Thymus (tissue), 11 donors: ENCODE data around the gene GPR18. TPM values are rescaled to one million over a fixed set of nuclear protein-coding genes. Genes with fewer than 3 reads are reported as not detected.

Experiments used
- DNase-seq, 9 donors: peaks; one replicate each; pipeline ENCODE4 v3.0.0-alpha.2; 2013; ENCODE audit warnings: low spot score in 9 of 9, low read depth in 6 of 9, missing footprints in 1 of 9
- H3K27ac ChIP-seq, 2 donors: one replicate each; pipeline ENCODE4 v1.5.1; 2013; ENCODE audit warnings: control low read depth in 1 of 2, low read depth in 1 of 2, low read length in 1 of 2, mild to moderate bottlenecking in 1 of 2, moderate library complexity in 1 of 2
- H3K27me3 ChIP-seq, 2 donors: one replicate each; pipeline ENCODE4 v1.5.1; 2013; ENCODE audit warnings: low read length in 1 of 2; ENCODE audit not compliant: control insufficient read depth in 2 of 2, insufficient read depth in 1 of 2
- H3K36me3 ChIP-seq, 2 donors: one replicate each; pipeline ENCODE4 v1.5.1; 2013; ENCODE audit warnings: low read length in 1 of 2, mild to moderate bottlenecking in 1 of 2, moderate library complexity in 1 of 2; ENCODE audit not compliant: control insufficient read depth in 2 of 2, insufficient read depth in 2 of 2
- H3K4me1 ChIP-seq, 2 donors: one replicate each; pipeline ENCODE4 v1.5.1; 2013; ENCODE audit warnings: low read length in 2 of 2; ENCODE audit not compliant: control insufficient read depth in 2 of 2, insufficient read depth in 2 of 2
- H3K4me3 ChIP-seq, 2 donors: one replicate each; pipeline ENCODE4 v1.5.1; 2013; ENCODE audit warnings: low read length in 2 of 2, control low read depth in 1 of 2, mild to moderate bottlenecking in 1 of 2
- H3K9me3 ChIP-seq, 2 donors: one replicate each; pipeline ENCODE4 v1.5.1; 2013; ENCODE audit warnings: low read length in 1 of 2, mild to moderate bottlenecking in 1 of 2; ENCODE audit not compliant: control insufficient read depth in 2 of 2, insufficient read depth in 1 of 2
- WGBS: extraction: QIAGEN DNeasy Blood & Tissue Kit; methylation state at CpG from one replicate; pipeline ENCODE4 v1.1.7; 2013; 5-methylcytosine and 5-hydroxymethylcytosine counted together
- polyA plus RNA-seq: library from polyadenylated mRNA; stranded (reverse); fragments of 200-250 nt; gene quantifications from one replicate; pipeline ENCODE4 v1.2.3, GENCODE V29; 2013
- total RNA-seq: library from RNA; stranded (reverse); fragments of 120-200 nt; gene quantifications from one replicate; pipeline ENCODE4 v1.2.4, GENCODE V29; 2013
- donor health status: healthy.

The GPR18 gene
- total and polyA plus RNA-seq, 2 donors = 6.7 to 8.1 TPM

DNA sequence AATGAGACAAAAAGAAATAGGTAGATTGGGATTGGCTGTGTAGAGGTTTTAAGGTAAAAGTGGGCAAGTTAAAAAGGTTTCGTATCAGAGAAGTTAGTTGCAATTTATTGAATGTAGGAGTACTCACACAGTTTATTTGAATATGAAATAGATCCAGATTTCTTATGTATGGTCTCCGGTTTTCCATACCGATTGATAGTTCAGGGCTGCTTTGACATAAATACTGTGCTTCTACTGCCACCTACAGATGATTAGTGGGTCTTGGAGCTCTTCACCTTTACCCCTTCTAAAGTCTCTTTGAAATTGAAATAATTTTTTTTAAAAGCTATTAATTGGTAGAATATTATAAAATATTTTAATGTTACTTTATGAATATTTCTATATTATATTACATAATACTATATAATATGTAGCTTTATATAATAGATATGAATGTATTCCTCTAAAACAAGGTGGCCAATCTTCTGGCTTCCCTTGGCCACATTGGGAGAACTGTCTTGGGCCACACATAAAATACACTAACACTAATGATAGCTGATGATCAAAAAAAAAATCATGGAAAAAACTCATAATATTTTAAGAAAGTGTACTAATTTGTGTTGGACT lies 7.7 kb upstream of the GPR18 start:
- Histone ChIP-seq H3K4me3 (no peak overlapping the region), H3K27ac (no peak overlapping the region), H3K9me3 (no peaks in the 10 kb centered on the region), H3K27me3 (no peaks in the 10 kb centered on the region), H3K36me3 (peaks cover 0 to 9% of the 10 kb centered on the region in 2 donors), H3K4me1 (peaks cover 0 to 10% of the 10 kb centered on the region in 2 donors)
- peak in 5 of 9 donors; percentile 29 to 74 (median 48) for DNase-seq
- WGBS = 53% methylated on average over 3 of the region's 3 CpGs

DNA sequence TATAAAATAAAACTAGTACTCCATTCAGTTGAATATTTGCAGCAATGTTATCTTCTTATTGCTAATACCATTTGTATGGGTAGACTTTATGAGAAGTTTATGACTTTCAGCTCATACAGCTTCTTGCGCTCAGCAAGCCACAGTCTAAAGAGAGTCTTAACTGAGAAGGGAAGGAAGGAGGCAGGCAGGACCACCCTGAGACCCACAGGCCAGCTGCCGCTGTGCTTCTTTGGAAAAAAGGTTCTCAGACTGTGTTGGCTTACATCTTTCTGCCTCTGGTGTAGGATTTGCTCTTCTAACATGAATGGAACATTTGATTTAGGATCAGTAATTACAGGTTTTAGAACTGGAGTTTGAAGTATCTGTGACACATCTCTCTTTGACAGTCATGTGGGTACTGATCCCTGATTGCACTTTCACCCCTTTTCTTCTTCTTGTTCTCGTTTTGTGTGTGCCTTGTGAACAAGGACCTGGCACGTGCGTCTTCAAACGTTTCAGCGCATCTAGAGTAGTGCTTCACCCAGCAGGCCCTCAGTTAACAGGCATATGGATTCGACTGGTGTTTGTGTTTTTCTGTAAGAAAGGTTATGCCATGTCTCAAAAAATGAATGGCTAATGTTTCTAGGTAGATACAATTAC lies 7.1 kb upstream of the GPR18 start:
- H3K4me1 ChIP-seq = peaks cover 0 to 10% of the 10 kb centered on the region in 2 donors
- no peaks in the 10 kb centered on the region for H3K9me3 ChIP-seq
- H3K27me3 ChIP-seq = no peaks in the 10 kb centered on the region
- WGBS = 89% methylated on average over 8 of the region's 8 CpGs
- H3K4me3 ChIP-seq = no peak overlapping the region
- no peak overlapping the region for H3K27ac ChIP-seq
- DNase-seq = no peak
- peaks cover 0 to 9% of the 10 kb centered on the region in 2 donors for H3K36me3 ChIP-seq

DNA sequence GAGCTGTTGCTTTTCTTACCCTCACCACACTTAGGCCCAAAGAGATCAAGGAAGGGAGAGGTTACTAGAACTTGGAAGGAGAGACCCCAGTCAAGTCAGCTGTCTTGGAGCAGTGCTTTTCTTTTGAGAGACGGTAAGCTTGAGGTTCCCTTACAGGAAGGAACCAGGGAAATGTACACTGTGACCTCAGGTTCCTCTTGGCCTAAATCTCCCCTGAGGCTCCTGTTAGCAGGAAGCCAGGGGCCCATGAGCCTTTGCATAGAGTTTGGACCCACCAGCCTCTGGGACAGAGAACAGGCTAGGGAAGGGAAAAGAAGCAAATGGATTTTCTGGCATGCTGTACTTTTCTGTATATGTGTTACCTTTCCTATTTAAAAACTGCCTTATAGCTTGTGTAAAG lies 5.9 kb upstream of the GPR18 start:
- Histone ChIP-seq H3K4me3 (no peak overlapping the region), H3K27me3 (no peaks in the 10 kb centered on the region), H3K36me3 (peaks cover 7 to 17% of the 10 kb centered on the region in 2 donors), H3K4me1 (peaks cover 2 to 15% of the 10 kb centered on the region in 2 donors), H3K27ac (no peak overlapping the region), H3K9me3 (no peaks in the 10 kb centered on the region)
- WGBS = 21% methylated on average over 1 of the region's 1 CpG
- DNase-seq = no peak

DNA sequence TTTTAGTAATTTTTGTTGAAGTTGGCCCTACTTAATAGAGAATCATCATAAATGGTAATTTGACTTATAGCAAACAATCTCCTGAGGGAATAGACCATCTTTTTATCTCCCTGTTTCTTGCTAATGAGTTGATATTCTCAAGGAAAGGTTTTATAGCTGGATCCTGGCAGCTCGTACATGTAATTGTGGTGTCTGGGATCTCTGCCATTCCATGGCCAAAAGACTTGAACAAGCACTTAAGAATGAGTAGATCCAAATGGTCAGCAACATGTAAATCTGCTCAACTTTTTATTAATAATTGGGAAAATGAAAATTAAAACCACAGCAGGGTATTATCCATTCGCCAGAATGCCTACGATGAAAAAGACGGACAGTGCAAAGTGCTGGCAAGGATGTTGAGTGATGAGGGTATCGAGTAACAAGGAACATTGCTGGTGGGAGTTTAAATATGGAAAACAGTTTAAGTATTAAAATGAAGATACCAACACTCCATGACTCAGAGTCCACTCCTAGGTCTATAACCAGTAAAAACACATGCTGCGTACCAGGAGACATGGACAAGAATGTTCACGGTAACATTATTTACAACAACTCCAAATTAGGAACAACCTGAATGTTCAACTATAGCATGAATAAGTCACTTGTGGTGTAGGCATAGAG lies 5.1 kb upstream of the GPR18 start:
- no peak overlapping the region for H3K4me3 ChIP-seq
- peaks cover 2 to 15% of the 10 kb centered on the region in 2 donors for H3K4me1 ChIP-seq
- H3K36me3 ChIP-seq = peaks cover 7 to 17% of the 10 kb centered on the region in 2 donors
- H3K27me3 ChIP-seq = no peaks in the 10 kb centered on the region
- no peak overlapping the region for H3K27ac ChIP-seq
- no peaks in the 10 kb centered on the region for H3K9me3 ChIP-seq
- no peak for DNase-seq
- 97% methylated on average over 7 of the region's 7 CpGs for WGBS

DNA sequence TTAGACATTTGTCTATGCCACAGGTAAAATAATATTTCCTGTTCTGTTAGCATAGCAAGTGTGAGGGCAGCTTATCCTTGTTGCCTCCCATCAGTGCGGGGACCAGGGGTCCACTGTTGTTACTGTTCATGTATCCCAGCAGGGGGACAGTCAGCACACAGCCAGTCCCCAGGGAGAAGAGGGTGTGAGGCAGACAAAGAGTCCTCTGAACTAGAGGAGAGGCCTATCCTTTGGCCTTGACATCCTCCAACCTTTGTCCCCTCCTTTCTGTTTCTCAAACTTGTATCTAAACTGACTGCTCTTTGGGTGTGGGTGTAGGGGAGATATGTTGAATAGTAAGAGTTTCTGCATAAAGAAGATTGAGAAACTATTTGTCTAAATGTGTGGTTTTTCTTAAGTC lies 2.9 kb upstream of the GPR18 start:
- peaks cover 2 to 20% of the 10 kb centered on the region in 2 donors for H3K4me1 ChIP-seq
- peaks cover 7 to 14% of the 10 kb centered on the region in 2 donors for H3K36me3 ChIP-seq
- H3K9me3 ChIP-seq = no peaks in the 10 kb centered on the region
- H3K4me3 ChIP-seq = no peak overlapping the region
- 100% methylated on average over 1 of the region's 1 CpG for WGBS
- no peaks in the 10 kb centered on the region for H3K27me3 ChIP-seq
- no peak overlapping the region for H3K27ac ChIP-seq
- no peak for DNase-seq

DNA sequence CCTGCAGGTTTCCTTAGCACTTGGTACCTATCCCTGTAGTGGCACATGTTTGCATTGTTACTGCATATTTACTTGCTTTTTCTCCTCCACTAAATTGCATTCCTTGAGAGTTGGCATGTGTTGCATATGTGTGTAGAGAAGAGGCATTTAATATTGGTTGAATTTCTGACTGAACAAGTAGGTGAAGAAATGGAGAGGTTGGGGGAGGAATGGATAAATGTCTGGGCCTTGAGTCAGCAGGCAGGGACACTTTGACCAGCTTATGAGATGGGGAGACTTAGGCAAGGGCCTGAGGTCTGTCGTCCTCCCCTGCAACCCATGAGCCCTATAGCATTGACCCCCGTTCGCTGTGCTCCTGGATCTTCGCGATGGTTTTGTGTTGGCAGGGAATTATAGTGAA lies 2.0 kb upstream of the GPR18 start:
- H3K27ac ChIP-seq = peak overlapping the region in 1 of 2 donors; percentile 15

DNA sequence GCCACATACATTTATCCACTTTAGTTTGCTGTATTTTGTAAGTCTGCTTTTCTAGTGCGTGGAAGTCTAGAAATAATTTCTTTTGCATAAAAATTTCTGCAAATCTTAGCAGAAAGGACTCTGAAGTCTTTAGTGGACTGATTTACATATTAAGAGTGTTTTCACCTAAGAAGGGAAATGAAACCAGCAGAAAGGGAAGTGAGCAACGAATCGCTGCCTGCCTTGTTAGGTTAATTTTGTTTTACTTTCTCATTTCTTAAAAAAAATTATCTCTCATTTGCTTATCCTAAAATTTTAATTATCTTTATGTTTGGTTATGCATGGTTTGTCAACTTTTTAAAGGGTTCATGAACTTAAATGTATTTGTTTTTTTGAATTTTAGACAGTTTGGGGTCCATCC lies 767 bp upstream of the GPR18 start:
- Histone ChIP-seq H3K27me3 (no peaks in the 10 kb centered on the region), H3K9me3 (no peaks in the 10 kb centered on the region), H3K27ac (peak overlapping the region in 1 of 2 donors; percentile 88), H3K36me3 (peaks cover 16 to 22% of the 10 kb centered on the region in 2 donors), H3K4me3 (no peak overlapping the region), H3K4me1 (peaks cover 2 to 13% of the 10 kb centered on the region in 2 donors)
- WGBS = 11% methylated on average over 3 of the region's 3 CpGs
- peak in 3 of 9 donors; percentile 36 to 75 (median 39) for DNase-seq

More for the DNA sequence above, 2.0 kb upstream of the GPR18 start:
- Histone ChIP-seq H3K36me3 (peaks cover 10 to 18% of the 10 kb centered on the region in 2 donors), H3K4me3 (no peak overlapping the region), H3K9me3 (no peaks in the 10 kb centered on the region), H3K27me3 (no peaks in the 10 kb centered on the region), H3K4me1 (peaks cover 2 to 20% of the 10 kb centered on the region in 2 donors)
- DNase-seq = no peak
- 97% methylated on average over 5 of the region's 5 CpGs for WGBS

DNA sequence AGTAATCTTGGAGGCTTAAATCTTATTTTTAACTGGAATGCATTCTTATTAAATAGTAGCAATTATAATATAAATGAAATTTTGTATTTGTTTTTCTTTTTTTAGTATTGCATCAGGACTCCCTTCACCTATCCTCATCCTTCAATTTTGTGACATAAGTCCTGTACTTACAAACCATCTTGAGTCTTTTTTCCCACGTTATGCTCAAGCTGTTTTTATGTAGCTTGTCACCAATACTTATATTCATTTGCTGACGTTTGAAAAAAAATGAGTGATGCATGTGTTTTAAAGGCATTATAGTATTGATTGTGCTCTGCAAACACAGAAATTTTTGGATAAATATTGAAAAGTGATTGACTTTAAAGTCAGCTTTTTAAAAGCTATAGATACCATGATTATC lies 888 bp downstream of the GPR18 start:
- Histone ChIP-seq H3K27ac (no peak overlapping the region), H3K9me3 (no peaks in the 10 kb centered on the region), H3K4me3 (peak overlapping the region in 1 of 2 donors; percentile 19), H3K27me3 (no peaks in the 10 kb centered on the region), H3K4me1 (peaks cover 2 to 11% of the 10 kb centered on the region in 2 donors), H3K36me3 (peaks cover 16 to 22% of the 10 kb centered on the region in 2 donors)
- WGBS = 84% methylated on average over 2 of the region's 2 CpGs
- no peak for DNase-seq

DNA sequence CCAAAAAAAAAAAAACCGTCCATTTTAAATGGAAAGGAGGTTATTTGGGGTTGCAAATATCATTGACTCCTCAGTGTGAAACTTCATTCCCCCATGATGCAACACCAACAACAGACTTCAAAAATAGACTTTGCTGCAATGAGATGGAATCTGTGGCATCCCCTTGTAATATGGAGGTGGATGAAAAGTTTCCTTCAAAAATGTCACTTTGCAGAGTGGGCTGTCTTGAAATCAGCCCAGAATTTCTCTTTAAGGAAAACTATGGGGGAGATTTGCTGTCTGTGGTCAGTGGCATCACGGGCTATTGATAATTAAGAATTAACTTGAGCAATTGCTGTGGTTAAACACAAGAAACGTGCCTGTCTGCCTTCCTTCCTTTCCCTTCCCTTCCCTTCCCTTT lies 1.5 kb downstream of the GPR18 start:
- WGBS = 74% methylated on average over 3 of the region's 3 CpGs
- no peak overlapping the region for H3K27ac ChIP-seq
- peaks cover 2 to 11% of the 10 kb centered on the region in 2 donors for H3K4me1 ChIP-seq
- H3K27me3 ChIP-seq = no peaks in the 10 kb centered on the region
- DNase-seq = no peak
- H3K36me3 ChIP-seq = peaks cover 21 to 25% of the 10 kb centered on the region in 2 donors
- H3K4me3 ChIP-seq = peak overlapping the region in 1 of 2 donors; percentile 21
- no peaks in the 10 kb centered on the region for H3K9me3 ChIP-seq
